ENCODE data around the gene MRPL11.

GRCh38 chr11:66450560-66450959 is 11.9 kb upstream of the MRPL11 start:
- TF ChIP-seq CTCF (conservative IDR thresholded peaks at IDR 0.05; ENCODE audit: low read depth, low read length) (no peak), EZH2 (IDR thresholded peaks at IDR 0.05; ENCODE audit: borderline replicate concordance, low read depth, low read length, poor library complexity, severe bottlenecking) (no peak)
